B cell (primary cell): ENCODE data around the gene ATP10B.

ENCODE experiments used
- EZH2 ChIP-seq: IDR thresholded peaks from 2 replicates; pipeline ENCODE4 v1.6.1; 2012; ENCODE audit warnings: borderline replicate concordance, low read depth, mild to moderate bottlenecking, moderate library complexity, low read length; ENCODE audit not compliant: insufficient read depth, poor library complexity, severe bottlenecking
- TF ChIP-seq, protein P1 (sequence below): fragments of 200-600 bp; IDR thresholded peaks from one replicate; pipeline ENCODE4 v1.8.0; 2022; ENCODE audit warnings: antibody characterized with exemption, mild to moderate bottlenecking

DNA sequence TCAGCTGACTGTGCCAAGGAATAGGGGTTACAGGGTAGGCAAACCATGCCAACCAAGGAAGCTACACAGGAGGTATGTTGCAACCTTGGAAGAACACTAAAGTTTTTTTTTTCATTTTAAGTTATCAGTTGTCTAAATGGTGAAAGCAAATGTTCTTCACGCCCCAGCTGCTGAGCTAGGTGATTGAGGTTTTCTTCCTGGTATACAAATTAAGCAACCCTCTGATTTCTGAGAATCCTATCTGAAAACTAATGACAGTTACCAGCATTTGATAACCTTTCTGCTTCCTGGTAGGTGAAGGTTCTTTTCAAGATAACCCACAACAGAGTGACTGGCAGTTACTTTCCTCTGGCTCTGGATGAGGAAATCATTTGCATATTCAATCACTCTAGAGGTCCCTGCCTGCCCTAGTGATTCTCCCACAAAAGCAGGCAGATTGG, 194.9 kb downstream of the ATP10B start:
- TF ChIP-seq, protein P1, sequence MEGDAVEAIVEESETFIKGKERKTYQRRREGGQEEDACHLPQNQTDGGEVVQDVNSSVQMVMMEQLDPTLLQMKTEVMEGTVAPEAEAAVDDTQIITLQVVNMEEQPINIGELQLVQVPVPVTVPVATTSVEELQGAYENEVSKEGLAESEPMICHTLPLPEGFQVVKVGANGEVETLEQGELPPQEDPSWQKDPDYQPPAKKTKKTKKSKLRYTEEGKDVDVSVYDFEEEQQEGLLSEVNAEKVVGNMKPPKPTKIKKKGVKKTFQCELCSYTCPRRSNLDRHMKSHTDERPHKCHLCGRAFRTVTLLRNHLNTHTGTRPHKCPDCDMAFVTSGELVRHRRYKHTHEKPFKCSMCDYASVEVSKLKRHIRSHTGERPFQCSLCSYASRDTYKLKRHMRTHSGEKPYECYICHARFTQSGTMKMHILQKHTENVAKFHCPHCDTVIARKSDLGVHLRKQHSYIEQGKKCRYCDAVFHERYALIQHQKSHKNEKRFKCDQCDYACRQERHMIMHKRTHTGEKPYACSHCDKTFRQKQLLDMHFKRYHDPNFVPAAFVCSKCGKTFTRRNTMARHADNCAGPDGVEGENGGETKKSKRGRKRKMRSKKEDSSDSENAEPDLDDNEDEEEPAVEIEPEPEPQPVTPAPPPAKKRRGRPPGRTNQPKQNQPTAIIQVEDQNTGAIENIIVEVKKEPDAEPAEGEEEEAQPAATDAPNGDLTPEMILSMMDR: no peak
- TF ChIP-seq EZH2: no peak
